Heart left ventricle (tissue), 16 donors: ENCODE data around the gene OGT. TPM values are rescaled to one million over a fixed set of nuclear protein-coding genes. Genes with fewer than 3 reads are reported as not detected.

Experiments
- ATAC-seq, 4 donors: fragments of 200-7000 bp; cut with Tn5 transposase; one replicate each; pipeline ENCODE4 v1.9.1; 2020 to 2022; ENCODE audit warnings: moderate library complexity in 4 of 4, mild to moderate bottlenecking in 3 of 4, moderate number of reproducible peaks in 1 of 4
- DNase-seq, 5 donors: peaks; one replicate each; pipeline ENCODE4 v3.0.0-alpha.2; 2020
- H3K27ac ChIP-seq, 12 donors: fragments of 200-600 bp; sonication (generic) in 4 of 12; one replicate each; pipeline versions ENCODE4 v1.5.0 to v1.8.0; 2016 to 2022; ENCODE audit warnings: mild to moderate bottlenecking in 2 of 12
- H3K27me3 ChIP-seq, 9 donors: fragments of 200-600 bp; sonication (generic) in 2 of 9; one replicate each; pipeline versions ENCODE4 v1.5.1 to v1.8.0; 2016 to 2022; ENCODE audit warnings: mild to moderate bottlenecking in 3 of 9
- H3K36me3 ChIP-seq, 9 donors: fragments of 200-600 bp; sonication (generic) in 2 of 9; one replicate each; pipeline versions ENCODE4 v1.5.0 to v1.8.0; 2018 to 2022; ENCODE audit warnings: mild to moderate bottlenecking in 2 of 9
- H3K4me1 ChIP-seq, 12 donors: fragments of 200-600 bp; sonication (generic) in 4 of 12; one replicate each; pipeline versions ENCODE4 v1.5.0 to v1.8.0; 2016 to 2022; ENCODE audit warnings: mild to moderate bottlenecking in 3 of 12
- H3K4me3 ChIP-seq, 12 donors: fragments of 200-600 bp; sonication (generic) in 4 of 12; one replicate each; pipeline versions ENCODE4 v1.5.0 to v1.8.0; 2017 to 2022; ENCODE audit warnings: mild to moderate bottlenecking in 9 of 12, moderate library complexity in 4 of 12
- H3K9me3 ChIP-seq, 12 donors: fragments of 200-600 bp; sonication (generic) in 4 of 12; one replicate each; pipeline versions ENCODE4 v1.5.0 to v1.8.0; 2016 to 2022; ENCODE audit warnings: mild to moderate bottlenecking in 1 of 12
- POLR2A ChIP-seq, 2 donors: fragments of 450-650 bp; IDR thresholded peaks; one replicate each; pipeline ENCODE4 v1.6.1; 2017; ENCODE audit warnings: antibody characterized with exemption in 2 of 2, mild to moderate bottlenecking in 2 of 2, moderate library complexity in 2 of 2
- WGBS, 4 donors: extraction: QIAGEN DNeasy Blood & Tissue Kit in 2 of 4; methylation state at CpG; one replicate each; pipeline versions ENCODE4 v1.1.5 to v1.1.7; 2013 to 2018; 5-methylcytosine and 5-hydroxymethylcytosine counted together
- intact Hi-C, 10 donors: fragments of 100-400 bp; cut with DNase I; formaldehyde crosslinking; loops; one replicate each; pipeline versions ENCODE4 v1.11.1 to v1.14.2; 2022
- polyA plus RNA-seq, 2 donors: library from polyadenylated mRNA; stranded (reverse); fragments of 200-250 nt; gene quantifications; one replicate each; pipeline ENCODE4 v1.2.3, GENCODE V29; 2013
- total RNA-seq, 9 donors: library from RNA; depleted of rRNA in 2 of 9; stranded (reverse); fragments of >200 nt in 2 of 9; fragmentation: NEBNext Ultra II Directional in 3 of 9; extraction: Animal tissue kit (Norgen Biotek cat#: 25700) in 3 of 9; gene quantifications; one replicate each; pipeline versions ENCODE4 v1.1.0 to v1.2.4, GENCODE V29; 2016 to 2023
- TF ChIP-seq, protein P1 (sequence below), 12 donors: fragments of 200-600 bp; sonication (generic) in 4 of 12; IDR thresholded peaks; one replicate each; pipeline versions ENCODE4 v1.5.0 to v1.8.0; 2018 to 2022; ENCODE audit warnings: antibody characterized with exemption in 12 of 12, mild to moderate bottlenecking in 5 of 12
- donor health status: ischemic (EF 13 %, LVEDD 7.1; RV severe dilation, severe dysfunction).
- donor health status: healthy with polysubstance abuse.
- donor health status: DM: no; HTN: yes; CAD: no.
- donor health status: DM: no; HTN: no; CAD: no.
- donor health status: ischemic (EF 25% LVEDD 6.9; RV normal size, moderate dysfunction).
- donor health status: ischemic (EF 25% LVEDD 5.7; RV mildly dilated, moderate dysfunction).
- donor health status: healthy.
- donor health status: DM: yes; HTN: yes; CAD: no.
- donor health status: ischemic (EF 35%, LVEDD 5.7; RV mildly dilated, moderate dysfunction).
- donor health status: nonischemic (EF 11% LVEDD 7.7; RV severe dilation, severe dysfunction).
- donor health status: DM: yes; HTN: yes; CAD: no.
- donor health status: PGD.
- donor health status: ischemic (EF 29% LVEDD 5.4; RV normal size, mild dysfunction).
- donor health status: nonischemic (EF 23%, LVEDD 6.1; RV moderate dilation, normal function).

Gene OGT
- total and polyA plus RNA-seq, 11 donors = 20.0 to 84.1 (median 71.2) TPM

DNA sequence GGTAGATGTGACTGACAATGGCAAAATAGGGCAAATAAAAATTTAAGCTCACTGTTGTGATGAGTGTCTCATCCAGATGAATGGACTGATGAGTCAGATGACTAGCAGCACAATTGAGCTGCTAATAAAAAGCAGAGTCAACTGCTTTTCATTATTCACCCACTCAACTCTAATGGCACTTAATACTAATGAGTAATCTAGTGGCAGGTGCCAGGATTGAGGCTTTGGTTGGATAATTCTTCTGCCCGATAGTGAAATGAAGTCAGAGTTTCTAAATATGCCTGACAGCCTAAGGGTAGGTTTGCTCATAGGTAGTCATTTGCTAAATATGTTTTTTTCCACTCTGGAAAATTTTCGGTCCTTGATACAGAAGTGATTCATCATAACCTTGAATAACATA, 10.4 kb downstream of the OGT start:
- peaks cover 0 to 5% (median 0%) of the 10 kb centered on the region in 9 donors for H3K27me3 ChIP-seq
- DNase-seq (no peak), ATAC-seq (peak in 3 of 4 donors; percentile 68 to 89 (median 78))
- H3K36me3 ChIP-seq = peaks cover 0 to 56% (median 43%) of the 10 kb centered on the region in 9 donors
- TF ChIP-seq POLR2A (IDR thresholded peaks at IDR 0.05) = no peak
- TF ChIP-seq, protein P1, sequence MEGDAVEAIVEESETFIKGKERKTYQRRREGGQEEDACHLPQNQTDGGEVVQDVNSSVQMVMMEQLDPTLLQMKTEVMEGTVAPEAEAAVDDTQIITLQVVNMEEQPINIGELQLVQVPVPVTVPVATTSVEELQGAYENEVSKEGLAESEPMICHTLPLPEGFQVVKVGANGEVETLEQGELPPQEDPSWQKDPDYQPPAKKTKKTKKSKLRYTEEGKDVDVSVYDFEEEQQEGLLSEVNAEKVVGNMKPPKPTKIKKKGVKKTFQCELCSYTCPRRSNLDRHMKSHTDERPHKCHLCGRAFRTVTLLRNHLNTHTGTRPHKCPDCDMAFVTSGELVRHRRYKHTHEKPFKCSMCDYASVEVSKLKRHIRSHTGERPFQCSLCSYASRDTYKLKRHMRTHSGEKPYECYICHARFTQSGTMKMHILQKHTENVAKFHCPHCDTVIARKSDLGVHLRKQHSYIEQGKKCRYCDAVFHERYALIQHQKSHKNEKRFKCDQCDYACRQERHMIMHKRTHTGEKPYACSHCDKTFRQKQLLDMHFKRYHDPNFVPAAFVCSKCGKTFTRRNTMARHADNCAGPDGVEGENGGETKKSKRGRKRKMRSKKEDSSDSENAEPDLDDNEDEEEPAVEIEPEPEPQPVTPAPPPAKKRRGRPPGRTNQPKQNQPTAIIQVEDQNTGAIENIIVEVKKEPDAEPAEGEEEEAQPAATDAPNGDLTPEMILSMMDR (IDR thresholded peaks at IDR 0.05) = no peak
- 22 to 51% (median 42%) methylated on average over 2 of the region's 2 CpGs for WGBS, 4 donors
- peak overlapping the region in 9 of 12 donors; percentile 7 to 65 (median 50) for H3K27ac ChIP-seq
- peaks cover 0 to 67% (median 37%) of the 10 kb centered on the region in 12 donors for H3K4me1 ChIP-seq
- no peak overlapping the region for H3K4me3 ChIP-seq
- no peaks in the 10 kb centered on the region for H3K9me3 ChIP-seq
- intact Hi-C loops = no loop called here

DNA sequence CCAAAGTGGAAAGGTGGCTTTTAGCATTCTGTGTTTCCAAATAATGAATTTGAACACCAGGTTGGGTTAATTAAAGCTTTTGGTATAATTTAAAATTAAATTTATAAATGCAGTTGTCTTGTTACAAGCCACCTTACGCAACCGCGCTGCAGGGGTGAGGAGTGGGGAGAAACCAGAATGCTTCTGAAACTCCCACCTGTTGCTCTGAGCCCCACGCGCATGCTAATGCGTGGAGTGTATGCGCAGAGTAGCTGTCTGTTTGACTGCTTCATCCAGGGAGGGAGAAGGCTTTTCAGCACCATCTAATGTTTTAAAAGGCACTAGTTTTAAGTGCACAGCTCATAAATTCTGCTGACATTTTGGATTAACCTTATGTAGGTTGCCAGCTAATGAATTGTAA, 12.5 kb downstream of the OGT start:
- H3K27ac ChIP-seq = peak overlapping the region in 1 of 12 donors; percentile 11
- intact Hi-C loops = no loop called here
- H3K27me3 ChIP-seq = peaks cover 0 to 5% (median 0%) of the 10 kb centered on the region in 9 donors
- 83 to 89% (median 87%) methylated on average over 7 of the region's 7 CpGs for WGBS, 4 donors
- no peaks in the 10 kb centered on the region for H3K9me3 ChIP-seq
- TF ChIP-seq, protein P1 (IDR thresholded peaks at IDR 0.05) = no peak
- TF ChIP-seq POLR2A (IDR thresholded peaks at IDR 0.05) = no peak
- H3K4me1 ChIP-seq = peaks cover 0 to 59% (median 23%) of the 10 kb centered on the region in 12 donors
- DNase-seq (no peak), ATAC-seq (no peak)
- H3K4me3 ChIP-seq = no peak overlapping the region
- peaks cover 0 to 67% (median 53%) of the 10 kb centered on the region in 9 donors for H3K36me3 ChIP-seq

DNA sequence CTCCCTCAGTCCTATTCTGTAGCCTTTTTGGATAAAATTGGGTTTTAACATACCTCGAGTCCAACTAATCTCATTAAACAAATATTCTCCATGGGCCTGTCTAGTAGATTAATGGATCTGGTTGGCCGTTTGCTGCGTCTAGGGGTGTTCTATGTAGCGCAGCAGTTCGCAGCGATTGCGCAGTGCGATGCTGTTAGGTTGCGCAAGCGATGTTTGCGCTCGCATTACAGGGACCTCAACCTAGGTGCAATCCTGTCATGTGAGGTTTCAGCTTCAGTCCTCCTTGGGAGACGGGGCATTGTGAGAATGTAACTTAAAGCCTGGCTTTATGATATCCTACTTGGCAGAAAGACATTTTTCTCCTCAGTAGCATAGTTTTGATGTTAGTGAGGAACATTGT, 14.0 kb downstream of the OGT start:
- no peak overlapping the region for H3K27ac ChIP-seq
- peaks cover 0 to 5% (median 0%) of the 10 kb centered on the region in 9 donors for H3K27me3 ChIP-seq
- TF ChIP-seq, protein P1 (IDR thresholded peaks at IDR 0.05) = no peak
- TF ChIP-seq POLR2A (IDR thresholded peaks at IDR 0.05) = no peak
- no peaks in the 10 kb centered on the region for H3K9me3 ChIP-seq
- H3K4me1 ChIP-seq = peaks cover 0 to 47% (median 12%) of the 10 kb centered on the region in 12 donors
- peaks cover 0 to 77% (median 56%) of the 10 kb centered on the region in 9 donors for H3K36me3 ChIP-seq
- ATAC-seq = no peak
- no peak overlapping the region for H3K4me3 ChIP-seq
- intact Hi-C loops = no loop called here
- DNase-seq = no peak
- WGBS, 4 donors = 87 to 95% (median 92%) methylated on average over 13 of the region's 13 CpGs

DNA sequence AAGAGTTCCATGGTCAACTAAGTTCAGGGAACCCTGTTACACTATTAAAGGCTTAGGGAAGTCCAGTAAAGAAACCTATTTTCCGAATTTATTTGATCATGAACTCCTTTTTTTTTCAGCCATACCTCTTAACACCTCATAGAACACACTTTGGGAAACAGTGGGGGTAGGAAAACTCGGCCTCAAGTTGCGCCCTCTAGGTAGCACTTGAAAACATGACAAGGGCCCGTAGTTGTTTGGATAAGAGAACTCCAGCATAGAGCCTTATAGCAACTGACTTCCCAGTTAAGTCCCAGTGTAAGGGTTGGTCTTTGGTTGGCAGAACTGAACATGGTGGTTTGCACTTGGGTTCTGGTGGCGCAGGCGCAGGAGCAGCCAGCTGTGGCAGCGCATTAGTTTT, 14.4 kb downstream of the OGT start:
- DNase-seq (no peak), ATAC-seq (no peak)
- Histone ChIP-seq H3K4me1 (peaks cover 0 to 42% (median 11%) of the 10 kb centered on the region in 12 donors), H3K27me3 (peaks cover 0 to 5% (median 0%) of the 10 kb centered on the region in 9 donors), H3K9me3 (no peaks in the 10 kb centered on the region), H3K4me3 (no peak overlapping the region), H3K27ac (no peak overlapping the region), H3K36me3 (peaks cover 0 to 81% (median 61%) of the 10 kb centered on the region in 9 donors)
- intact Hi-C loops = no loop called here
- TF ChIP-seq POLR2A (IDR thresholded peaks at IDR 0.05) = no peak
- TF ChIP-seq, protein P1 (IDR thresholded peaks at IDR 0.05) = no peak
- 84 to 95% (median 90%) methylated on average over 7 of the region's 7 CpGs for WGBS, 4 donors
